T47D (cell line): Measurements from ENCODE around the gene KHDC4.

Experiments
- DNase-seq, 2 experiments: peaks; one replicate each; pipeline versions ENCODE4 v3.0.0 to v3.0.0-alpha.2; 2011 to 2012; ENCODE audit warnings: low read depth in 1 of 2, low spot score in 1 of 2
- JUND ChIP-seq: IDR thresholded peaks from 2 replicates; pipeline ENCODE4 v1.6.1; 2012; ENCODE audit warnings: low read depth
- in situ Hi-C: cut with HindIII; loops from 2 replicates; pipeline ENCODE4 v1.10.0; 2016; ENCODE audit warnings: low sequenced_read_pairs, low pct_unique_long_range_greater_than_20kb

Gene KHDC4

DNA sequence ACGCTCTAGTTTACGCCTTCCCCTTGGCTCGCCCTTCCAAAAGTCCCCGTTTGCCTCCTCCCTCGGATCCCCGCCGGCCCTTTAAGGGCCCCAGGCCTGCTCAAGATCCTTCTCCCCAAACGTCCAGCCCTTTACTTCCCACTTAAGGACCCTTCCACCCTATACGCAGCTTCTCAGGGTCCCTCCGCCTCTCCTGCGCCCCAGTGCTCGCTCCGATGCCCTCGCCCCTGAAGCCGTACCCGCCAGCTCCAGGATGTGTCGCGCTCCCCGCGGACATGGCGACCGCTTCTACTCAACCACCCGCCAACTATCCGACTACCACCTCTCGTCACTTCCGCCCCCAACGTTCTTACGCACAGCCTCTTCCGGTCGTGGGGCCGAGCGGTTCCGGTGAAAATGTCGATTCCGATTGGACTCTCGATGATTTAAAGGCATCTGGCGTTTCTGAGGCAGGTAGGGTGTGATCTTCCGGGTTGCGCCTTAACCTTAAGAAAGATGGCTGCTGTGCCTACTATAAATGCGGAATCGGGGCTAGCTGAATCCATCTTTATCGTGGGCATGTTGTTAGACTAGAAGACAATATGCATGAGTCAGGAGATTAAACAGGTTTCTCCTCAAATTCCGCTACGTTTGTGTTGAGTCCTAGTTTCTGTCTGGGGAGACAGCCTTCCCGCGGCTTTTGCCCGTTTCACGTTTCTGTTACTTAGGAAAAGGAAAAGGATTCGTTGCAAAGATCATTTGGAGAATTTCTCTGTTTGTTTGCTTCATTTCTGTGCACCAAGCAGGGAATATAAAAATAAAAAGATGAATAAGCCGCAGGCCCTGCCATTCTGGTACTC is at the start of gene KHDC4:
TSS of gene KHDC4 (minus strand) at position 317 of the 839 bp plus-strand sequence. CDS start at position 277, 40 bp downstream.
- DNase-seq: peak; percentile 90 to 100
- in situ Hi-C loops: no loop called here
- no peak for TF ChIP-seq JUND

- no peak for TF ChIP-seq JUND
- peak in 1 of 2 experiments; percentile 53 for DNase-seq
- in situ Hi-C loops: no loop called here
Observed at GRCh38 chr1:155983191-155984024, 49.2 kb upstream of the KHDC4 start.

DNA sequence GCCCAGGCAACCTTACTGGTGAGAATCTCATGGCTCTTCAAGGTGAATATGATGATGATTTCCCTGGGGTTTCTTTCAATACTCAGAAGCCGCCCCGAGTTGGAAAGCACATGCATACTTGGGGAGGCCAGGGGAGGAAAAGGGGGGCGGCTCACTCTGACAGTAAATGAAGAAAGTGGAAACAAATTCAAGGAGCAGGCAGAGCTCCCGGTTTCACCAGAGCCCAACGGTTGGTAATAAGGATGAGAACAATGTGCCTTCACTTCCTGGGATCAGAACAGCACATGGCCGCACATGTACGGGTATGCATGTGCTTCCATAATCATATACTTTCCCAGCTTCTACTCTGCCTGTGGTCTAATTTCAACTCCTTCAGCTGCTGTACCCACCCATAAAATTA is 47.9 kb upstream of the KHDC4 start:
- no peak for TF ChIP-seq JUND
- in situ Hi-C loops: no loop called here
- DNase-seq: no peak

DNA sequence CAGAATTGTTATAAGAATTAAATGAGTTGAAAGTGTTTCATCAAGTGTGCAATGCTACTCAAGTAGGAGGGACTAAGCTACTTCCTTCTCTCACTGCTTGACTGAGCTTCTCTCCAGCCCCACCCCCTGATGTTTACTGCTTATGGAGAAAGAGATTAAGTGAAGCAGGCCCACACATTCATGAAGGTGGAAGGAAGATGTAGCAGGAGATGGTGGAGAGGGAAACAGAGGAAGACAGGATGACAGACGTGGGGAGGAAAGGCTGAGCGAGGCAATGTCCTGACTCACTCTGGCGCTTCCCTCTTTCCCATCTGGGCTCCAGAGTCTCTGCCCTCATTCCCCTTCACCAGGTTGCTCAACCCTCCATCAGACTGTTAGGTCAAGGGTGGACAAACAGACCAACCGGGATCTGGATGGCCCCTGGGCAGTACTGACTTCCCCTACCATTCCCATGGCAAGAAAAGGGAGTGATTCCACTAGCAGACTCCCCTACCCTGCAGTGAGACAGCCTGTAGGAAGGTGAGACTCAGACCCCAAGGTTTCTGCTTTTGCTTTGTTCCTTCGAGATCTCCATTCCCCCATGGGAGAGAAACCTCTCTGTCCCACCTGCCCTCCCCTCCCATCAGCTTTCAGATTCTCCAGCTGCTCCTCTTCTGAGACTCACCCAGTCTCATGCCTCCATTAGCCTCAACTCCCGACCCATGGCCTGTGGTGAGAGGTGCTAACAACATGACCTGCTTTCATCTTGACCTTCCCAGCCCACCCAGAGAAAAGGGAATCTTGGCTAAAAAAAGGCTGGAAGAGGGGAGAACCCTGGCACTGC is 47.3 kb upstream of the KHDC4 start:
- no peak for TF ChIP-seq JUND
- DNase-seq: peak in 1 of 2 experiments; percentile 48
- in situ Hi-C loops: no loop called here

DNA sequence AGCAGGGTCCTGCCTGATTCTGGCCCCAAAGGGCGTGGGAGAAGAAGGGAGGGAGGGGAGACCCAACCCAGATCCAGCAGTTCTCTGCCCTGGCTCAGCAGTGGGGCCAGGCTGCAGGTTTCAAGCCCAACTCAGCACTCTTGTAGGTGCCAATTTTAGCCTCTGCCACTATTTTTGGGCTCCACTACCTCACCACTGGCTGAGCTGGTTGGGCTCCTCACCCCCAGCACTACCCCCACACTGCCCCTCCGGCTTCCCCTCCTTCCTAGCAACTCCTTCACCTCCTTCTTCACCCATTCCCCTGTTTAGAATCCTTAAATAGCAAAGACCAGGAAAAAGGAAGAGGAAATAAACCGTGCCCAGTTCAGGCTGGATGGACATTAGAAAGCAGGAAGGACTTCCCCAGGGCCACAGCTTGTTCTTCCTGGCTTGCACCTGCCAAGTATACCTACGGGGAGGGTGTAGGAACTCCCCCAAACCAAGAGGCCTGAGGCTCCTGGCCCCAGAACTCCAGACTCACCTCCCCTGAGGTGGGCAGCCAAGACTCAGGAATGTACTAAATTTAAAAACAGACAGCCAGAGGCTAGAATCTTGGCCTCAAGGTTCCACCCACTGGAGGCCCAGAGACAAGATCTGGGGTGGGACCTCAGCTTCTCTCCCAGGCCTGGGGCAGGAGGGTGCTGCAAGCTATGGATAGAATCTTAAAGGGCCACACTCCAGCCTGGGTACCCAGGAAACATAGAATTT is 45.6 kb upstream of the KHDC4 start:
- peak in 1 of 2 experiments; percentile 69 for DNase-seq
- no peak for TF ChIP-seq JUND
- in situ Hi-C loops: no loop called here

DNA sequence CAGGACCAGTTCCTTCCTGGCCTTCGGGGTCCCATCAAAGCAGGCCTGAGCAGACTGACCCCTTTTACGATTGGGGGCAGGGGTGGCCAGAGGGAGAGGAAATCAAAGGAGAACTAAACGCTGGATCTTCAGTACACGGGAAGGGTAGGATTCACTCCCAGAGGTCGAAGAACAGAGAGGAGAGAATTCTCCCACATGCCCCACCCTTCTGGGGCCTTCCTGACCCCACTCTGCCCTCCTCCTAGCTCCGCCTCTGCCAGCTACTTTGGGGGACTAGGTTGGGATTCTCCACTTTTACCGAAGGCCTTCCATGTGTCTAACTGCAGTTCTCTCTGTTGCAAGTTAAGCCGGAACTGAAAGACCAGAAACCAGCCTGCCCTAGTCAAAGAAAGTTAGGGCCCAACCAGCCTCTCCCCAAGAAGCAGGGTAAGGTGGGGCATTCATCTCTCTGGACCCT is 44.8 kb upstream of the KHDC4 start:
- in situ Hi-C loops: no loop called here
- no peak for DNase-seq
- no peak for TF ChIP-seq JUND

DNA sequence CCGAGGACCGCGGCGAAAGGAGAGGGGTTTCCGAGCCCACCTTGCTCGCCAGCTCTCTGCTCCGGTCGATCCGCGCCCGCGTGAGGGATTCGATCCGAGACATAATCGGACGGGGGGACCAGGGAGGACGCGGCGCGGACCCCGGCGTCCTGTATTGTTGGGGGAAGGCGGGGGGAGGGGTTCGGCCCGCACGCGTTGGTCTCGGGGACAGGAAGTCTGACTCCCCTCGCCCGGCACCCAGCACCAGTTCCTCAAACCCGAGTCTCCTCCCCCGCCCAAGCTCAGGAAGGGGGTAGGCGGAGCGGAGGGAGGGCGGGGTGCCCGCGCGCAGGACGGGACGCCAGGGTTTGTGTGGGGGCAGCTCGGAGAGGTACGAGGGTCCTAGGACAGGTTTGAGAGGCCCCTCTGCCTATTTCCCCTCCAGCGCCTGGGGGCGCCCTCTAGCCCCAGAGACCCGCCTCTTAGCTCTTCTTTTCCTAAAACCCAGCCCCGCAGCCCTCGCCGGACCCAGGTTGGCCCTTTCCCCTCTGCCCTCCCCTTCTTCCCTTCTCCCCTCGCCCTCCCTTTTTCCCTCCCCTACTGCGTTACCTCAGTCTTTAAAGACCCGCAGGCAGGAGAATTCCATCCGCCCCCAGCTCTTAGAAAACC is 44.2 kb upstream of the KHDC4 start, which contains the start of gene ARHGEF2:
TSS of gene ARHGEF2 (minus strand) at position 223 of the 648 bp plus-strand sequence. CDS start at position 103, 120 bp downstream.
- in situ Hi-C loops: no loop called here
- DNase-seq: peak; percentile 79 to 83
- no peak for TF ChIP-seq JUND

DNA sequence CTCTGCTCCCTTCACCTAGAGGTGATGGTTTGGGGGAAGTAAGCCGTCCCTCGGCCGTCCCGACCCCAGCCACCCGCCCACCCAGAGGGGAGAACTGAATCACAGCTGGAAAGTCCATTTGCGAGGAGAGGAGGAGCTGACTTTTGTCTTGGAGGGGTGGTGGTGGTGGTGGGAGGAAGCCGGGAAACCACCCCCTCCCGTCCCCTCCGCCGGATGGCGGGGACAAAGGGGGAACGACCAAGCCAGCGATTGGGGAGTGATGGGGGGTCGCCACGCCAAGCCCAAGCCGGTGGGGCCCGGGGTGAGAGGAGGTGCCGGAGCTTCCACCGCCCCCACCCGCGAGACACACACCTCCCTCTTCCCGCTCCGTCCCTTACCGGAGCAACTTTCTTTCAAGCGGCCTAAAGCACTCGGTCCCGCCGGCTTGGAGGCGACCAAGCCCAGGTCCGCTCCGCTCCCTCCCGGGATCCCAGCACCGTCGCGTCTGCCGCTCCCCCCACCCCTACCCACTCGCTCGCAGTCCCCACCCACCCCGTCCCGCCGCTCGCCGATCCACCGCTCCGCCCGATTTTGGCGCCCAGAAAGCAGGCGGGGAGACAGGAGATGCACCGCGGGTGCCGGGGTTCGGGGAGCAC is 43.6 kb upstream of the KHDC4 start:
- no peak for TF ChIP-seq JUND
- DNase-seq: peak in 1 of 2 experiments; percentile 48
- in situ Hi-C loops: no loop called here

- DNase-seq: no peak
- TF ChIP-seq JUND: no peak
- in situ Hi-C loops: no loop called here
Observed at GRCh38 chr1:155976913-155977689, 42.9 kb upstream of the KHDC4 start.
